Erythroblast (primary cell): Measurements from ENCODE around the gene CRYAA.
"Not testable (repeated sequence)": the region's sequence is repeated elsewhere in the genome, so short reads cannot be mapped to it uniquely, and the experiment has no call there.

Source experiments
- GATA1 ChIP-seq: IDR thresholded peaks from 2 replicates; pipeline ENCODE4 v1.6.1; 2011; ENCODE audit warnings: low read depth, mild to moderate bottlenecking, control low read depth, low read length, moderate library complexity
- POLR2A ChIP-seq: IDR thresholded peaks from 2 replicates; pipeline ENCODE4 v1.6.1; 2011; ENCODE audit warnings: mild to moderate bottlenecking, low read length

- not testable (repeated sequence) for TF ChIP-seq POLR2A, GATA1
Observed at GRCh38 chr21:43153601-43154000, 15.2 kb upstream of the CRYAA start.
